Skeletal muscle cell (primary cell): ENCODE data around the gene GALNS.
A peak's percentile ranks its signal among the peaks of the same experiment; 100 is the strongest.
"Not testable (repeated sequence)": the region's sequence is repeated elsewhere in the genome, so short reads cannot be mapped to it uniquely, and the experiment has no call there.

ENCODE experiments used
- DNase-seq: peaks from one replicate; pipeline ENCODE4 v3.0.0-alpha.2; 2010; ENCODE audit warnings: low read depth
- H3K4me3 ChIP-seq: 2 replicates; pipeline ENCODE4 v1.5.1; 2011; ENCODE audit warnings: low read depth, mild to moderate bottlenecking, control low read depth, low read length, moderate library complexity

GALNS gene

DNA sequence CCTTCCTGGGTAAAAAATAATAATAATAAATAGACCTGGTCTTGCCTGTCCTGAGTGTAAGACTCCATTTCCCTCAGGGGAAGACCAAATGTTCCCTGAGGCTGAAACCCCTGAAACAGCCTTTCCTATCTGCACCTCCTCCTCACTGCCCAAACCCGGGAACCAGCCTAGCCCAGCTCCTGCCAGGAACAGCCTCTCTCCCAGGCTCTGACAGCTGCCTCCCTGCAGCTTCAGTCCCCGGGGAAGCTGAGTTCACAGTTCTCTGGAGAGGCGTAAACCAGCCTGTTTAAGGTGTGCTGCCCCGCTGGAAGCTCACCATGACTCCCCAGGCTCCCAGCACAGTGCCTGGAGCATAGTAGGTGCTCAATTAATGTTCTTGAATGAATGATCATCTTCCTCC, 60.5 kb downstream of the GALNS start:
- no peak for DNase-seq

DNA sequence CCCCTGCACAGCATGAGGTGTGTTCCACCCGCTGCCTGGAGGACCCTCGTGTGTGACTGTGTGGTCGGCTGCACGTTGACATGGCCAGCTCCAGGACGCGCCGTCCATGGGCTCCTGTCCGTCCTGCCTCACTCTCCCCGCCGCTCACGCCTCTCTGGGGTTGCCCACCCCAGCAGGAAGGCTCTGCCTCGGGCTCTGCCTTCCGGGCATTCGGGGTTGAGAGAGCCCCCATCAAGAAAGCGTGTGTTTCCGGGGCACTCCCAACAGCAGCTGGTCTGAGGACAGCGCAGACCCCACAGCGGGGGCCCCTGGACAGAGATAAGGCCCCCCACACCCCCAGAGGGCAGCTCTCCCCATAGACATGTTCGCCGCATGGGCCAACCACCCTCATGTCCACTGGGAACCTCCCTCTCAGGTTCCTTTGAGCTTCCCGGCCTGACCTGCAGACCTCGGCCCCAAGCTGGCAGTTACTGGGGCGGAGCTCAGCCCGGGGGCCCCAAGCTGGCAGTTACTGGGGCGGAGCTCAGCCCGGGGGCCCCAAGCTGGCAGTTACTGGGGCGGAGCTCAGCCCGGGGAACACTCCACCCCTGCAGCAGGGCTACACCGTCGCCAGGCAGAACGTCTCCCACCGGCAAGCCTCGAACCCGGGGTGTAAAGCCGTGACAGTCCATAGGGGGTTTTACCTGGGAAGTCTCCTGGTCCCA, 63.3 kb downstream of the GALNS start:
- no peak overlapping the region for H3K4me3 ChIP-seq
- no peak for DNase-seq

More for the DNA sequence above, 60.5 kb downstream of the GALNS start:
- no peak overlapping the region for H3K4me3 ChIP-seq

DNA sequence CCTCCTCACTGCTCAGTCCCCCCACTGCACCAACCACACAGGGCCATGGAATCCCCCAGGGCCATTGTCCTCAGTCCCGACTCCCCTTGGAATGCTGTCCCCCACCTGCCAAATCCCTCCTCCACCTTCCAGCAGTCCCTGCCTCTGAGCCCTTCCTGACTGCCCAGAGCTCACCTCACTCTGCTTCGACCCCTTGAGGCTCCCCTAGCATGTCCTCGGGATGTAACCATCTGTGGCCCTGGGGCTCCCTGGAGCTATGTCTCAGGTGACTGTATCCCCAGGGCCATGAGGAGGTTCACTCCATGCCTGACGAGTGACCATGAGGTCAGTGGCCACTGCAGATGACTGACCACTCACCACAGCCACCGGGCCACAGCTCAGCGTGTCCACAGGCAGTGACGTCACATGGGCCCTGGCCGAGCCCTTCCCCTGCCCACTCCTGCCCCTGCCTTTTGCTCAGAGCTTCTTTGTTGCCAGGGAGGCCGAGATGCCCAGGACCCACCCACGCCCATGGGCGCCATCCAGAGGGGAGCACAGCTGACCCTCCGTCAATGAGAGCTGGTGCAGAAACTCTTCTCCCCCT, 64.0 kb downstream of the GALNS start:
- no peak for DNase-seq
- H3K4me3 ChIP-seq = no peak overlapping the region

DNA sequence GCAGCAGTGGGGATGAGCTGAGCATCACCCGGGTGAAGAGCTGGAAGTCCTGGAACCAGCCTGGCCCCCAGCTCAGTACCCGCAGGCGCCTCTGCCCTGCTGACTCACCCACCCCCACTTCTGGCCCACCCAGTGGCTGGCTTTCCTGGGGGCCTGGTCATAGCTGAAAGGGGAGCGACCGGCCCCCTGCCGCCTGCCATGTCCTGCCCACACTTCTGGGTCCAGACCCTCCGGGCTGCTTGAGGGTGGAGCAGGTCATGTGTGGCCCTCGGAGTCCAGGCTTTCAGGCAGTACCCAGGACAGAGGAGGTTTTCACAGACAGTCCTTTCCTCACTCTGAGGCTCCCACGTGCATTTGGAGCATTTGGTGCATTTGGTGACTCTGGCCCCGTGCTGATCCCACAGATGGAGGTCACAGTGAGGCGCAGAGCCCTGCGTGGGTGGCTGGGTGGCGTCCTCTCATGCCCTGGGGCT, 64.6 kb downstream of the GALNS start:
- no peak for DNase-seq
- H3K4me3 ChIP-seq = no peak overlapping the region

DNA sequence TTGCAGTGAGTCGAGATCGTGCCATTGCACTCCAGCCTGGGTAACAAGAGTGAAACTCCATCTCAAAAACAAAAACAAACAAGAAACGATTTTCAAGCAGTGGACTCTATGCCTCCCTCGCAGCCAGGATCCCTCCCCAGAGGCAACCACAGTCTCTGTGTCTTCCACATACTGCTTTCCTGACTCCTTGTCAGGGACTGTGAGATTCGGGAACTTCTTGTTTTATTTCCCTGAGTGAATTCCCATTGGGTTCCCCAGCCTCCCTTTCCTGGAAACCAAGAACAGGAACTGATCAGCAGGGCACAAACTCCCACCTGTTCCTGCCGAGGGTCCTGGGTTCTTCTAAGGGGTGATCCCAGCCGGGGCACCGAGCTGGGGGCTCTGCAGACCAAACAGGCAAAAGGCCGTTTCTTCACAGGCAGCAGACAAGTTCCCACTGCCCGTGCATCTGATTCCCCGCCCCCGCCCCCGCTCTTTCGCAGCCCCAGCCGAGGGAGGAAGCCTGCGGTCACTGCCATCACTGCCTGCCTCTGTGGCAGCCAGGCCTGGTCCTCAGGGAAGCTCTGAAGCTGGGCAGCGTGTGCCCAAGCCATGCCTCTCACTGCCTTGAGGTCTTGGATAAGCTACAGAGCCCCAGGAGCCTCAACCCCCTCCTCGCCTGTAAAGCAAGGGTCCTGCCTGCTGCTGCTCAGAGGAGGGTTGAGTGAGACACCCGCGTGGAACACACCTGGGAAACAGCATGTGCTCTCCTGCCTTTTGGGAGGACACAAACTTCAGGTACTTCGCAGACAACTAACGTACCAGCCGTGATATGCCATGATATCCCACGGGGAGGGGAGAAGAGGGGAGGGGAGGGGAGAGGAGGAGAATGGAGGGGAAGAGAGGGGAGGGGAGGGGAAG, 66.2 kb downstream of the GALNS start:
- no peak overlapping the region for H3K4me3 ChIP-seq
- DNase-seq = no peak

DNA sequence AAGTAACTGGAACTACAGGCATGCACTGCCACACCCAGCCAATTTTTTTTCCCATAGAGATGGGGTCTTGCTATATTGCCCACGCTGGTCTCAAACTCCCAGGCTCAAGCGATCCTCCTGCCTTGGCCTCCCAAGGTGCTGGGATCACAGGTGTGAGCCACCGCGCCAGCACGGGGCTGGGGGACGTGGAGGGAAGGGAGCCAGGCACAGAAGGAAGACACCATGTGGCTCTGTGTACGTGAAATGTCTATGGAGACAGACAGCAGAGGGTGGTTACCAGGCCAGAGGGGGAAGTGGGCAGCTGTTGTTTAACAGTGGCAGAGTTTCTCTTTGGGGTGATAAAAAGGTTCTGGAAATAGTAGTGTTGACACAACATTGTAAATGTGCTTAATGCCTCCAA, 67.2 kb downstream of the GALNS start:
- no peak overlapping the region for H3K4me3 ChIP-seq
- DNase-seq = no peak

DNA sequence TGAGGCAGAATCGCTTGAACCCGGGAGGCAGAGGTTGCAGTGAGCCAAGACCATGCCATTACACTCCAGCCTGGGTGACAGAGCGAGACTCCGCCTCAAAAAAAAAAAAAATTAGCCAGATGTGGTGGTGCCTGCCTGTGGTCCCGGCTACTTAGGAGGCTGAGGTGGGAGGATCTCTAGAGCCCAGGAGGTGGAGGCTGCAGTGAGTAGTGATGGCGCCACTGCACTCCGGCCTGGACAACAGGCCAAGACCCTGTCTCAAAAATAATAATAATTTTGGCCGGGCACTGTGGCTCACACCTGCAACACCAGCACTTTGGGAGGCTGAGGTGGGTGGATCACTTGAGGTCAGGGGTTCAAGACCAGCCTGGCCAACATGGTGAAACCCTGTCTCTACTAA, 68.0 kb downstream of the GALNS start:
- DNase-seq, H3K4me3 ChIP-seq: not testable (repeated sequence)

DNA sequence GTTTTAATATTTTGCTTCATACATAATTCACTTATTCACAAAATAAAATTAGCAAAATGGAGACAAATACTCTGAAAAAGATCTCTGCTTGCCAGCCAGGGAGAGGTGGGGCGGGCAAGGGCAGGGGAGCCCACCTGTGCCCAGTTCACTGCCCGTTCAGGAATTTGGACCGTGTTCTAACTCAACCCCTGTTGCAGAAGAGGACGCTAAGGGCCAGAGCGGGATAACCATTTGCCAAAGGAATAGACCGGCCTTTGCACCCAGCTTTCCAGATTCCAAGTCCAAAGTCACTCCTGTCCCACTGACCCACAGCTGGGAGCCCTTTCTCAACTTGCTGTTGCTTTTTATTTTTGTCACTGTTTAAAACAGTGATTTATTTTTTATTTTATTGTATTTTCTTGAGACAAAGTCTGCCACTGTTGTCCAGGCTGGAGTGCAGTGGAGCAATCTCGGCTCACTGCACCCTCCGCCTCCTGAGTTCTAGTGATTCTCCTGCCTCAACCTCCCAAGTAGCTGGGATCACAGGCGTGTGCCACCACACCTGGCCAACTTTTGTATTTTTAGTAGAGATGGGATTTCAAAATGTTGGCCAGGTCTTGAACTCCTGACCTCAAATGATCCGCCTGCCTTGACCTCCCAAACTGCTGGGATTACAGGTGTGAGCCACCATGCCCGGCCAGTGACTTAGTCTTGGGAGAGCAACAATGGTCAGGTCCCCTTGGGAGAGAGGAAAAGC, 69.0 kb downstream of the GALNS start:
- H3K4me3 ChIP-seq = no peak overlapping the region
- no peak for DNase-seq

DNA sequence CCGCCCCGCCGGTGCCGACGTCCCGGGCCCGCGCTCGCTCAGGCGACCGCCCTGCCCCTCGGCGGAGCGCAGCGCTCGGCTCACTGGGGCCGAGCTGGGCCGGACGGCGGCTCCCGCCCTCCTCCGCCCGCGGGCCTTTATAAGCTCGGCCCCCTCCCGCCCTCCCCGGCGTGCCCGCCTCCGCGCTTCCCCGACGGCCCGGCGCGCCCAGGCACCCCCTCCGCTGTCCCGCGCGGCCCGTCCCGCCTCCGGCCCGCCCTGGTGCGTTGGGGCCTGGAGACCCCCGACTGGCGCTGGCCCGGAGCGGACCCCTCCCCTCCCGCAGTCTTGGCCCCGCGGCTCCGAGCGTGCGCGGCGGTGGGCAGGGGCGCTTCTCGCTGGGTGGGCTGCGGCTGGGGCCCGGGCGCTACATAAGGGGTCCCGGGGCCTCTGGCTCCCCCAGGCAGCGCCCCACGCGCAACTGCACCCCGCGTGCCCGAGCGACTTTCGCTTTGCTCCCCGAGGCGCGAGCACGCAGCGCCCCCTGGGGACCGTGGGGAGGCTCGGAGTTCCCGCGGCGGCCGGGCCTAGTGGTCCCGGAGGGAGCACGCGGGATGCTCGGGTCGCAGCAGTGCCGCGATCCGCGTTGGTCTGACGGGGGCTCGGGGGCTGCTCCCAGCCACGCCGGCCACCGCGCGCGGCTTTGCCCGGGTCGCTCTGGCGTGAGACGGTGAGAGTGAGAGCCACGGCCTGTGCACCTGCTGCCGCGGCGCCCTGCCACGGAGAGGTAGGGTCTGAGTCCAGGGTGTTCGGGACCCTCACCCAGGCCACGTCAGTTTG, 71.4 kb downstream of the GALNS start, which contains the start of gene PIEZO1:
Gene PIEZO1 (minus strand): TSS at position 115 of the 819 bp plus-strand sequence. CDS start 256 bp downstream, outside the sequence.
- DNase-seq = no peak
- H3K4me3 ChIP-seq = peak within 1 kb of the TSS; percentile 70

DNA sequence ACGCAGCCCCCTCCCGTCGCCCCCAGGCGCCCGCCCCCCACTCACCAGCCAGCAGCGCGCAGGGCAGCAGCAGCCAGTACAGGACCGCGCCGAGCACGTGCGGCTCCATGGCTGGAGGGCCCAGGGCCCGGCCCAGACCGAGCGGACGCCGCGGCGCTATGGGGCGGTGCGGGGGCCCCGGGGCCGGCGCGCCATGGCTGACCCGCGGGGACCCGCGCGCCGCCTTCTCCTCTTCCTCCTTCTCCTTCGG, 72.0 kb downstream of the GALNS start:
- peak overlapping the region; percentile 70 for H3K4me3 ChIP-seq
- DNase-seq = no peak

DNA sequence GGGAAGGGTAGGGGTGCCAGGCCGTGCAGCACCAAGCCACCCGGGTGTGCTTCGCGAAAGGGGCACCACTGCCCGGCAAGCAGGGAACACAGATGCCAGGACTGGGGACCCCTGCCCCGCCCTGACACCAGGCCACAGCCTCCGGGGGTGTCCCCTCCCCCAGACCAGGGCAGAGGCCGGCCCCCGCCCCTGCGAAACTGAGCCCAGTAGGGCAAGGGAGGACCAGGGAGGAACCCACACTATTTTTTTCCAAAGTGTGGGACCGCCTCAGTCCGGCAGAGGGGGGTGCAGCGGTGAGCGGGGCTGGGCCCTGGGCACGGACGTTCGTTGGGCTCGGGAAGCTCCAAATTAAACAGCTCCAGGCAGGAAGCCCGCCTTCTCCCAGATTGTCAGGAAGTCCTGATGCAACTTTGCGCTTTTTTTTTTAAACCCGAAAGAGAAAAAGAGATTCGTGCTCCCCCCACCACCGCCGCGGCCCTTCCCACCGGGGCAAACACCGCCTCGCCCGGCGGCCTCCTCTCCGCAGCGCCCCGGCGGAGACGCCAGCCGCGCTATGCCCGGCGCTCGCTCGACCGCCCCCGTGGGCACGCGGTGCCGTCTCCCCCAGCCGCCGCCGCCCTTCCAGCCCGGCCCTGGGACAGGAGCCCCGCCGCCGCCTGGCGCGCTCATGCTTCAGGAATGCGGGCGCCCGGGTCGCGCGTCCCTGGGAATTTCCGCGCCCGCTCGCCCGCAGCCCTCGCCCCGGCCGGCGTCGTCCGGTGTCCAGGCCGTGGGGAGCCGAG, 72.5 kb downstream of the GALNS start:
- H3K4me3 ChIP-seq = peak overlapping the region; percentile 70
- DNase-seq = no peak

DNA sequence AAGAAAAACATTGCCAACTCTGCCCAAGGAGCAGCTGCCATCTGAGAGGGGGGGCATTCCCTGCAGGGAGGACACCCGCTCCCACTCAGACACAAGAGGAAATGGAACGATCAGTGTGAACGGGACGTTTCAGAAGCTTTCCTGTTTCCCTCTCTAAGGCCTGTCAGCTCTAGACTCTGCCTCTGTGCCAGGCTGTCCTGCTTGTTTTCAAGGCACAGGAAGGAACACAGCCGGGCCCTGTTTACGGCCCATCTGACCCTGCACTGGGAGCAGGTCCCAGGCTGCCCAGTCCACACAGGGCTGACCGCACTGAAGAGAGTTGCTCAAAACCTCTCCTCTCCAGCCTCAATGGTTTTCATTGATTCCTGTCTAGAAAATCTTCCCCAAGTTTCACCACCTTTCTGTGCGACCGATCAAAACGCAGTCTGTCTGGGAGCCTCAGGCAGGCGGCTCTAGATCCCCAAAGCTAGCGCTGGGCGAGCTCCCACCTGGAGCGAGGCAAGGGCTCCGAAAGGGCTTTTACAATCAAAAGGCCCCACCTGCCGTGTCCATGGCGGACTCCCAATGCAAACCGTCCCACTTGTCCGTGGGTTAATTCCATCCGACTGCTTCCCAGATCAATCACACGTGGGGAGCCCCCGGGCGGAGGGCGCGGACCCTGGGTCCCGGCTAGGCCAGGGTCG, 73.2 kb downstream of the GALNS start:
- H3K4me3 ChIP-seq = peak overlapping the region; percentile 70
- no peak for DNase-seq

DNA sequence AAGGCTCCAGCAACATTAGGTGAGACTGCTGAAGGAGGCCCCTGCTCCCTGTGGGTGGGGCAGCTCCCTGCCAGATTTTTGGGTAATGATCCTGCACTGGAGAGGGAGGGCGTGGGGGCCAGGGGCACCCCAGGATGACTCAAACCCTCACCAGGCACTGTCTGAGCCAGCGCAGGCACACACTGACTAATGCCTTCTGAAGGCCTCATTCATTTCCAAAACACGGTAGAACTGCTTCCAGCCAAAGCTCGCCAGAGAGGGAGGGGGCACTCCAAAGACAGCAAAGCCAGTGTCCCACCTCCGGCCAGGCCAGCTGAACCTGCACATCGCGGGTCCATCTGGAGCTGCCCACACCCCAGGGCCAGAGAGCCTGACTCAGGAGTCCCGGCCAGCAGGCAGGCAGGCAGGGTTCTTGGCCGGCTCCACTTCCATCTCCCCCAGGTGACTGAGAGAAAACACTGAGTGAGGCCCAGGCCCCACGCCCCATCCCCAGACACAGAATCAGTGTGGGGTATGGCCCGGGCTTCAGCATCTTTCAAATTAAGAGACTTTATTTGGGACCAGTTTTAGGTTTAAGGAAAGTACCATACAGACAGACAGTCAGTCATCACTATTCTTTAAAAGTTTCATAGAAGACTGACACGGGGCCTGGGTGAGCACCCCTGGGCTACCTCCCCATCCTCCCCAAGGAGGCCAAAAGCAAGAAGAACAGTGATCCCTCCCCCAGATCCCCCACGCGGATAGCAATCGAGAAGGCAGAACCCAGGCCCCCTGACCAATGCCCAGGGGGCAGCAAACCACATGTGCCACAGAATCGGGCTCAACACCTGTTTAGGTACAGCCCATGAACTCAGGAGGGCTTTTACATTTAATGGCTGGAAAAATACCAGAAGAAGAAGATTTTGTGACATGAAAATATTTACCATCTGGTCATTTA, 74.0 kb downstream of the GALNS start:
- DNase-seq = no peak
- peak overlapping the region; percentile 70 for H3K4me3 ChIP-seq

DNA sequence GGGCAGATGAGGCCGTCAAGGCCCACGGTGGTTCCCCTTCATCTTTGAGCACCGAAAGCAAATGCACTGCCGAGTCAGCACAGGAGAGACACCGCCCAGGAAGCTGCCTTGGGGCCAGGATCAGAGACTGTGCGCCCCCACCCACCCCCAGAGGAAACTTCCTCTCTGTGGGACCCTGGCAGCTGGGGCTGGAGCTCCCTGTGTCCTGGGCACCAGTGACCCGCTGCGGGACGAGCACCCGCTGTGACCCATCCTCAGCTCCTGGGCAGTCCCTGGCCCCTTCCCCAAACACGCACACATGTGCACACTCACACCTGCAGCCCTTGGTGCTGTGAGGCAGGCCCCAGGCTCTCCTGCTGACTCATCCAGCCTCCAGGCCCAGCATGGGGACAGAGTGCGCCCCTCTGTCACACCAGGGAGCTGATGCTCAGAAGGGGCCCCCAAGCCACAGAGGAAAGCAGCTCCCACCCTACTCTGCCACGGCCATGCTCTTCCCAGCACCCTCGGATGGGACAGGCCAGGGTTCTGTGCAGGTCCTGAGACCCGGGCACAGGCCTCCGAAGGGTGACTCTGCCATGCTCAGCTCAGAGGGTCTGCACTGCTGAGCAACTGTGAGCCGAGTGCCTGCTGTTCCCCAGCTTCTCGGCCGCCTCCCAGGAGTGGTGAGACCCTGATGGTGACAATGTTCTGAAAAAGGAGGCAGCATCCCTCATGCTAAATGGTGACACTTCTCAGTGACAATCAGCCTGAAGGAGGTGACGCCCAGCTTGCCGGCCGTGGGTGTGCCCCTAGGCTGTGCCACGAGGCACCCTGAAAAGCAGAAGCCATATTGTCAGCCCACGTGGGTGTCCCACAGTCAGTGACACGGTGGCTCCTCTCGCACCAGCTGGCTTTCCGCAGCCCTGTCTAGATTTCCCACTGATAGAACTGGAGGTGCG, 75.3 kb downstream of the GALNS start:
- no peak for DNase-seq
- H3K4me3 ChIP-seq = no peak overlapping the region

DNA sequence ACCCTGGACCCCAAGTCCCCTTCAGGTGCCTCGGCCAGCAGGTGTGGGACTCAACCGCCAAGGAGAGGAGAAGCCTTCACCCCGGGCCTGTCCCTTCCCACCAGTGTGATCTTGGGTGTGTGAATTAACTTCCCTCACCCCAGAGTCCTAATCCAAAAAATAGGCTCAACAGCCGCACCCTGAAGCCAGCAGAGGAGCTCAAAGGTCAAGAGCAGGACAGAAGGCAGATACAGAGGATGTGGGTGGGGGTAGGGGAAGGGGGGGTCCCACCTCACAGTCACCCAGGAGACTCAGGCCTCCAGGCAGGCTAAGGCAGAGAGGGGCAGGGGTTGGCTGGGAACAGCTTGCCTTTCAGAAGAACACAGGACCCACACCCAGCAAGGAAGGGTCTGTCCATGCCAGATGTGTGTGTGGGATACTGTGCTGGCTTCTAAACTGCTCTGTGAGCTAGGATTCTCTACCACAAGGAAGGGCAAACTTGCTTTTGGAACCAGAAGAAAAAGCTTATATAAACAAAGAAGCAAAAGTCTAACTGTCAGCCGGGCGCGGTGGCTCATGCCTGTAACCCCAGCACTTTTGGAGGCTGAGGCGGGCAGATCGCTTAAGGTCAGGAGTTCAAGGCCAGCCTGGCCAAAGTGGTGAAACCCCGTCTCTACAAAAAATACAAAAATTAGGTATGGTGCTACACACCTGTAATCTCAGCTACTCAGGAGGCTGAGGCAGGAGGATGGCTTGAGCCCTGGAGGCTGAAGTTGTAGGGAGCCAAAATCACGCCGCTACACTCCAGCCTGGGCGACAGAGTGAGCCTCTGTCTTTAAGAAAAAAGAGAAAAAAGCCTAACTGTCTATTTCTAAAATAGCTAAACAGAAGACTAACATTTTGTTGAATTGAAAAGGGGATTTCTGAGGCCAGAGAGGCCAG, 76.3 kb downstream of the GALNS start:
- DNase-seq = no peak
- no peak overlapping the region for H3K4me3 ChIP-seq
